Endothelial cell of umbilical vein (primary cell): ENCODE results near the gene METTL1.

Experiments used
- CTCF ChIP-seq, 2 donors: IDR thresholded peaks; 1 replicate in 1 of 2; 2 replicates in 1 of 2; pipeline ENCODE4 v1.5.1; 2011; ENCODE audit warnings: low read length in 2 of 2, mild to moderate bottlenecking in 2 of 2, moderate library complexity in 2 of 2, control low read depth in 1 of 2, inconsistent platforms in 1 of 2, low read depth in 1 of 2; ENCODE audit not compliant: insufficient read depth in 1 of 2; ENCODE audit errors: extremely low read depth in 1 of 2
- EZH2 ChIP-seq: IDR thresholded peaks from 2 replicates; pipeline ENCODE4 v1.6.1; 2012; ENCODE audit warnings: borderline replicate concordance, low read depth, mild to moderate bottlenecking, moderate library complexity, low read length, inconsistent platforms; ENCODE audit not compliant: severe bottlenecking
- MYC ChIP-seq: IDR thresholded peaks from one replicate; pipeline ENCODE4 v1.6.1; 2011; ENCODE audit warnings: mild to moderate bottlenecking, low read depth, low read length
- POLR2A ChIP-seq: IDR thresholded peaks from 2 replicates; pipeline ENCODE4 v1.6.1; 2012; ENCODE audit warnings: low read depth, mild to moderate bottlenecking, control low read depth, low read length
- POLR2AphosphoS5 ChIP-seq: IDR thresholded peaks from 2 replicates; pipeline ENCODE4 v1.6.1; 2012; ENCODE audit warnings: low read depth, mild to moderate bottlenecking, control low read depth, low read length, moderate library complexity; ENCODE audit not compliant: insufficient read depth

- TF ChIP-seq POLR2A (peak; percentile 12), EZH2 (no peak), POLR2AphosphoS5 (no peak), MYC (no peak), CTCF (IDR thresholded peaks at IDR 0.05; ENCODE audit: extremely low read depth in 1 of 2, insufficient read depth in 1 of 2, low read depth in 1 of 2, low read length in 2 of 2) (no peak)
Measured at GRCh38 chr12:57752668-57753000, 19.3 kb downstream of the METTL1 start.
